Stimulated activated CD8-positive, alpha-beta memory T cell treated with anti-CD3 and anti-CD28 coated beads, Interleukin-15, amount 100 ng/mL, for 24 hours (primary cell): ENCODE data around the gene SDF2.
"Not testable (repeated sequence)": the region's sequence is repeated elsewhere in the genome, so short reads cannot be mapped to it uniquely, and the experiment has no call there.

Experiments
- DNase-seq: peaks from one replicate; pipeline ENCODE4 v3.0.0-alpha.2; 2020; ENCODE audit warnings: low read depth

SDF2 gene

DNA sequence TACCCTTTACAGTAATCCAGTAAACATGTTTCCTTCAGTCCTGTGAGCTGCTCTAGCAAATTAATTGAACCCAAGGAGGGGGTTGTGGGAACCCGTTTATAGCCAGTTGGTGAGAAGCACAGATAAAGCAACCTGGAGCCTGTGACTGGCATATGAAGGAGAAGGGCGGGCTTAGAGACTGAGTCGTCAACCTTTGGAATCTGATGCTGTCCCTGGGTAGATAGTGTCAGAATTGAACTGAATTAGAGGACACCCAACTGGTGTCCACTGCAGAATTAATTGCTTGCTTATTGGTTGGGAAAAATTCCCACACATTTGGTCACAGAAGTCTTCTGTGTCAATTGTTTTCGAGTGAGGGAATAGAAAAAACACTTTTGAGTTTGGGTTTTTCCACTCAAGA lies 34.9 kb downstream of the SDF2 start:
- DNase-seq: no peak

DNA sequence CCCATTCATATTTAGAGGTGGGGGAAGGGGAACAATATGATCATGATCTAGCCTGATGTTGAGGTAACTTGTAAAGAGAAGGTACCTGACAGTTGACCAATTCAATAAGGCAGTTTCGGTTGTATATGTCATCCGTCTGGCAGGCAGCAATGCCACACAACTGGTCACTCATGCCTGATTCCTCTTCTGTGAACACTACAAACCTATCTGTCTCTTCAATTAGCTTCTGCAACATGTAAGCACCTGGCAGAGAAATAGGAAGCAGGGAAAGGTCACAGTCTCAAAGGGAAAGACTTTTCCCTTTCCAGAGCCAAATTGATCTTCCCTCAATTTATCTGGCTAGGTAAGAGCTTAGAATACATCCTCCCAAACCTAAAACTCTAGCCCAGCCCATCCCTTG lies 37.6 kb downstream of the SDF2 start:
- DNase-seq: no peak

GRCh38 chr17:28623696-28624095 lies 38.0 kb downstream of the SDF2 start:
- DNase-seq: no peak

GRCh38 chr17:28622186-28622585 lies 39.5 kb downstream of the SDF2 start:
- DNase-seq: no peak

DNA sequence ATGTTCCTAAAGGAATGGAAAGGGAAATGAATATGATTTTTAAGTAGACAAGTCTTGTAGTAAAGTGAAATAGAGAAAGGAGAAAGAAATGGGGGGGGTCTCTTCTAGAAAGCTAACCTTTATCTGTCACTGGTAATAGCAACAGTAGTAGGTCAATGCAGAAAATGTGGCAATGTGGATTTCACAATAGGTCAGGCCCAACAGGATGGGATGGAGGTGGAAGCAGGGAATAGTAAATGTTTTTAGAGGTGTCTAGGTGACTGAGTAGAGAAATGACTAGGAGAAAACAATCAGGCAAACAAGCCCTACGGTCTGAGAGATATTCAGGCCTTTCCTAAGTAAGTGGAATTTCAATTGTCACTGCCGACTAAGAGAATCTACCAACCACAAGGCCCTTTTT lies 41.7 kb downstream of the SDF2 start:
- DNase-seq: no peak

GRCh38 chr17:28618464-28618863 lies 43.2 kb downstream of the SDF2 start:
- no peak for DNase-seq

GRCh38 chr17:28616281-28616680 lies 45.4 kb downstream of the SDF2 start:
- no peak for DNase-seq

DNA sequence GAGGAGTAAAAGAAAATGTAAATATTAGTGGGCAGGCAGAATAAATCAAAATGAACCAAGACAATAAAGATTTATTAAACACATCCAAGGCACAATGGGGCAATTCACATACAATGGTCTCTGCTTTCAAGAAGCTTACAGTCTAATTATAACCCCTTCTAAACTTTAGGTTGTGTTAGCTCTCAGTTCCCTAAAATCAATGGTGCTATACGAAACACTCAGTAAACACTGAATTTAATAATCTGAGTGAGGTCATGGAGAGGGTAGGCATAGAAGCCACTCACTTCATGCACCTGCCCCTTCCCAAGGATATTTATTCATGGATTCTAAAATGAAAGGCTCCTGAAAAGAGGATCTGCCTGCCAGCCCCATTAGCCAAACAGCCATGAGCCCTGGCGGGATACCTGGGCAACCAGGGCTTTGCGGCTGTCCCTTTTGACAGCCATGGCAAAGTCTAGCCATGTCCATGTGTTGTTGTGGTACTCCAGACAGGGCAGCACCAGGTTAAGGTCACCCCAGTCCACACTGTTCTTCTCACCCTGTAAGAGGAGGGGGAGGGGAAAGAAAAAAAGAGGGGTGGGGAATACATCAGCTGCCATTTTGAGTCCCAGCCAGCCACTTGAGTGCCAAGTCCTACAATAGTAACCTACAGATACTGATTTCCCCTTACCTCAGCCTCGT lies 46.3 kb downstream of the SDF2 start:
- no peak for DNase-seq

GRCh38 chr17:28613931-28614381 lies 47.8 kb downstream of the SDF2 start, which contains the start of gene RSKR:
Gene RSKR, minus strand, starts transcription at chr17:28614185. Its CDS starts 24 bp downstream, at chr17:28614161.
- no peak for DNase-seq

- no peak for DNase-seq
Measured at GRCh38 chr17:28612936-28613872, 48.5 kb downstream of the SDF2 start.

DNA sequence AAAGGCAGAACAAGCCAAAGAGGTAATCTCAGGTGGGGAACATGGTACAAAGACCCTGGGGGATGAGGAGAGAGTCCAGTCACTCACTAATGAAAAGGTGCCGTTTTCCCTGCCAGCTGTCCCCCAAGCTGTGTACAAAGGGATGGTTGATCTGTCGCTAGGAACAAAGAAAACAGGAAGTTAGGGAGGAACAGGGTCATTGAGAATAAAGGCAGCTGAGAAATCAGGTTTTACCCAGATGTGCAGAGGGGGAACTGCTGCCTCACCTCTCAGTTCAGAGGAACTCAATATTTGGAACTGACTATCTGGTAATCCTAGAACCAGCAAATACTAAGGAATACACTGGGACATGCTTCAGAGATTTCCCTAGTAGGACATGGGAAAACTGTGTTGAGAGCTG lies 49.2 kb downstream of the SDF2 start:
- no peak for DNase-seq

- DNase-seq: no peak
Measured at GRCh38 chr17:28610376-28610775, 51.3 kb downstream of the SDF2 start.

DNA sequence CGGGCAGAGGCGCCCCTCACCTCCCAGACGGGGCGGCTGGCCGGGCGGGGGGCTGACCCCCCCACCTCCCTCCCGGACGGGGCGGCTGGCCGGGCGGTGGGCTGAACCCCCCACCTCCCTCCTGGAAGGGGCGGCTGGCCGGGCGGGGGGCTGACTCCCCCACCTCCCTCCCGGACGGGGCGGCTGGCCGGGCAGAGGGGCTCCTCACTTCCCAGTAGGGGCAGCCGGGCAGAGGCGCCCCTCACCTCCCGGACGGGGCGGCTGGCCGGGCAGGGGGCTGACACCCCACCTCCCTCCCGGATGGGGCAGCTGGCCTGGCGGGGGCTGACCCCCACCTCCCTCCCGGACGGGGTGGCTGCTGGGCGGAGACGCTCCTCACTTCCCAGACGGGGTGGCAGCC lies 57.7 kb downstream of the SDF2 start:
- not testable (repeated sequence) for DNase-seq

DNA sequence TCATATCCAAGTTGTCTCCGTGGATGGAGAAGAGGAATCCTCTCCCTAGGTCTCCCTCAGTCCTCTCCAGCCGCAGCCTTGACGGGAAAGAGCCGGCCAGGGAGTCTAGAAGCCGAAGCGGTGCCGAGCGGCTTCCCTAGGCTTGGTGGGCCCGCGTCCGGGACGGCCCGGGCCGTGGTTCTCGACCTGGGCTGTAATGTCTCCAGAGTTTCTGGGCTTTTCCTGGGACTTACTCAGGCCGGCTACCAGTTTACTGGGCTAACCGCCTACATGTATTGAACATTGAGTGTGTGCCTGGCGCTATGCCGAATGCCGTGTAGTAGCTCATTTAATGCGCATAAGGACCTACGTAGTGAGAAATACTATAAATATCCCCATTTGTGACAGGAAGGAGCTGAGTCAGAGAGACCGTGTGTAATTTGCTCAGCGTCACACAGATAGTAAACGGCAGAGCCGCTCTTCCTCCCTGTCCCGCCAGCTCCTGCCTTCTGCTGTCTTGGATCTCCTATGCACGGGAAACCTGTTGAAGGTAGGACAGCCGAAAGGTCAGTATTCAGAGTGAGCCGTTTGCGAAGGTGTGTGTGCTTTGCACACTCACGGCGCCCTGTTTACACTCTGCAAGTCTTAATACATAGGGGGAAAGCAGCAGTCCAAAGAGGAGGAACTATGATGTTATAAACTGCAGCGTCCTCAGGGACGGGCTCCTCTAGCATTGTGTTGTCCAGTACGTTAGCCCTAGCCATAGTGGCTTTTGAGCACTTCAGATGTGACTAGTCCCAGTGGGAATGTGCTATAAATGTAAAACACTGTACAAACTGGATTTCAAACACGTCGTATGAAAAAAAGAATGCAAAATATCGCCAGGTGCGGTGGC lies 62.2 kb downstream of the SDF2 start:
- DNase-seq: peak; percentile 19

- DNase-seq: peak; percentile 85
Measured at GRCh38 chr17:28598799-28599310, 62.9 kb downstream of the SDF2 start, which contains the start of gene SPAG5. Gene SPAG5, minus strand, starts transcription at chr17:28599025. Its CDS starts 79 bp downstream, at chr17:28598946.

GRCh38 chr17:28598389-28598788 lies 63.3 kb downstream of the SDF2 start:
- no peak for DNase-seq
